MM.1S (cell line): ENCODE data around the gene GFPT2.

Experiments used
- CTCF ChIP-seq: fragments of 300-600 bp; sonication (generic); IDR thresholded peaks from 2 replicates; pipeline ENCODE4 v1.5.1; 2016; ENCODE audit warnings: antibody characterized with exemption, low read length, mixed read lengths
- EZH2 ChIP-seq: fragments of 300-600 bp; sonication (generic); optimal IDR thresholded peaks from 2 replicates; pipeline ENCODE3; 2017; ENCODE audit warnings: low read depth, mild to moderate bottlenecking, antibody characterized with exemption, low read length, mixed read lengths

- TF ChIP-seq EZH2 (no peak), CTCF (no peak)
These were observed 58.7 kb downstream of the GFPT2 start for GRCh38 chr5:180294411-180294810.
